22Rv1 (cell line): ENCODE results near the gene LTBP3.

ENCODE experiments used
- H3K27ac ChIP-seq: fragments of 450-650 bp; 2 replicates; pipeline ENCODE4 v1.5.1; 2017
- ZFX ChIP-seq: fragments of 450-650 bp; IDR thresholded peaks from 2 replicates; pipeline ENCODE4 v1.6.1; 2017; ENCODE audit warnings: antibody characterized with exemption, borderline replicate concordance
- TF ChIP-seq, protein P1 (sequence below): fragments of 450-650 bp; IDR thresholded peaks from 2 replicates; pipeline ENCODE4 v1.5.1; 2017; ENCODE audit warnings: mild to moderate bottlenecking

The LTBP3 gene

DNA sequence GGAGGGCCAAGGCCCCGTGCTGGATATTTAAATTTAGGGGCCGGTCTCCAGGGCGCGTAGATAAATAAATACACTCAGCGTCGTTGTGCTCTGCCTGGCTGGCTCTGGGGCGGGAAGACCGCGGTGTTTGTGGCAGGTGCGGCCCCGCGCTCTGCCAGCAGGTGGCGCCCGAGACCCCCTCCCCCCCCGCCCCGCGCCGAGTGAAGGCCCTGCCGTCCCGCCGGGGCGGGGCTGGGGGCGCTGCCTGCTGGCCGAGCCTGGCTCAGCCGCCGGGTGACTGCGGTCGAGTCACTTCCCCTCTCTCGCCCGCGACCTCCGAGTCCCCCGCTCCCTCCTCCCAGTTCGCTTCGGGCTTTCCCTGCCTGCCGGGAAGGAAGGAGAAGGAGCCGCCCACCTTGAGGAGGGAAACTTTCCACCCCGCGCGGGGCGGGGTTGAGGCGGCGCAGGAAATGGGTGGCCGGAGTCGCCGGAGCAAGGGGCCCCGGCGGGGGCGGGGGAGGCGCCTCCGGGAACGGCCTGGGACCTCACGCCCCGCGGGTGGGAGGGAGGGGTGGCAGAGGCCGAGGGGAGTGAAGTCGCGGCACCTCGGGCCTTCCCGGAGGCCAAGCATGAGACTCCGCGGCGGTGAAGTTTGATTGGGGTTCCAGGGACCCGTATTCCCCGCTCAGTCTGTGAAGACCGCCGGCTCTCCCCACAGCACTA lies 16.1 kb upstream of the LTBP3 start:
- TF ChIP-seq, protein P1, sequence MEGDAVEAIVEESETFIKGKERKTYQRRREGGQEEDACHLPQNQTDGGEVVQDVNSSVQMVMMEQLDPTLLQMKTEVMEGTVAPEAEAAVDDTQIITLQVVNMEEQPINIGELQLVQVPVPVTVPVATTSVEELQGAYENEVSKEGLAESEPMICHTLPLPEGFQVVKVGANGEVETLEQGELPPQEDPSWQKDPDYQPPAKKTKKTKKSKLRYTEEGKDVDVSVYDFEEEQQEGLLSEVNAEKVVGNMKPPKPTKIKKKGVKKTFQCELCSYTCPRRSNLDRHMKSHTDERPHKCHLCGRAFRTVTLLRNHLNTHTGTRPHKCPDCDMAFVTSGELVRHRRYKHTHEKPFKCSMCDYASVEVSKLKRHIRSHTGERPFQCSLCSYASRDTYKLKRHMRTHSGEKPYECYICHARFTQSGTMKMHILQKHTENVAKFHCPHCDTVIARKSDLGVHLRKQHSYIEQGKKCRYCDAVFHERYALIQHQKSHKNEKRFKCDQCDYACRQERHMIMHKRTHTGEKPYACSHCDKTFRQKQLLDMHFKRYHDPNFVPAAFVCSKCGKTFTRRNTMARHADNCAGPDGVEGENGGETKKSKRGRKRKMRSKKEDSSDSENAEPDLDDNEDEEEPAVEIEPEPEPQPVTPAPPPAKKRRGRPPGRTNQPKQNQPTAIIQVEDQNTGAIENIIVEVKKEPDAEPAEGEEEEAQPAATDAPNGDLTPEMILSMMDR: peak; percentile 98
- no peak for TF ChIP-seq ZFX
- H3K27ac ChIP-seq: peak overlapping the region; percentile 96

DNA sequence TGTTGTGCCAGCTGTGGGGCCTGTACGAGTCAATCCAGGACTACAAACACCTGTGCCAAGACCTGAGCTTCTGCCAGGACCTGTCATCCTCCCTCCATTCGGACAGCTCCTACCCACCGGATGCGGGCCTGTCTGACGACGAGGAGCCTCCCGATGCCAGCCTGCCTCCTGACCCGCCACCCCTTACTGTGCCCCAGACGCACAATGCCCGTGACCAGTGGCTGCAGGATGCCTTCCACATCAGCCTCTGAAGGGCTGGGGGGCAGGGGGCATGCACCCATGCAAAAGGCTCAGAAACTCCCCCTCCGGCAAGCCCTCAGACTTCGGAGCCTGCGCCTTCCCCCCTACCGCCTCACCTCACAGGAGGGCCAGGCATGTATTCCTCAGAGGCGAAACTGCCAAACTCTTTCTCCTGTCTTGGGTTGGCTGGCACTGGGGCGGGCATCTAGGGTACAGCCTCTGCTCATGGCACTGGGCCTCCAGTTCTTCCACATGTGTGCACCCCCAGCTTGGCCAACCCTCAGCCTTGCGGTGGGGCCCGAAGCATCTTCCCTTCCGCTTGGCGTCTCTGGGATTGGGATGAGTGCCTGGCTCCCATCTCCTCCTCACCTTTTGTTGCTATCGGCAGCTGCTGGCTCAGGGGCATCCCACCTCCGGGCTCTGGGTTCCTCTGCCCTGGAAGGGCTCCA lies 15.4 kb upstream of the LTBP3 start:
- peak overlapping the region; percentile 96 for H3K27ac ChIP-seq
- no peak for TF ChIP-seq ZFX
- TF ChIP-seq, protein P1: no peak

DNA sequence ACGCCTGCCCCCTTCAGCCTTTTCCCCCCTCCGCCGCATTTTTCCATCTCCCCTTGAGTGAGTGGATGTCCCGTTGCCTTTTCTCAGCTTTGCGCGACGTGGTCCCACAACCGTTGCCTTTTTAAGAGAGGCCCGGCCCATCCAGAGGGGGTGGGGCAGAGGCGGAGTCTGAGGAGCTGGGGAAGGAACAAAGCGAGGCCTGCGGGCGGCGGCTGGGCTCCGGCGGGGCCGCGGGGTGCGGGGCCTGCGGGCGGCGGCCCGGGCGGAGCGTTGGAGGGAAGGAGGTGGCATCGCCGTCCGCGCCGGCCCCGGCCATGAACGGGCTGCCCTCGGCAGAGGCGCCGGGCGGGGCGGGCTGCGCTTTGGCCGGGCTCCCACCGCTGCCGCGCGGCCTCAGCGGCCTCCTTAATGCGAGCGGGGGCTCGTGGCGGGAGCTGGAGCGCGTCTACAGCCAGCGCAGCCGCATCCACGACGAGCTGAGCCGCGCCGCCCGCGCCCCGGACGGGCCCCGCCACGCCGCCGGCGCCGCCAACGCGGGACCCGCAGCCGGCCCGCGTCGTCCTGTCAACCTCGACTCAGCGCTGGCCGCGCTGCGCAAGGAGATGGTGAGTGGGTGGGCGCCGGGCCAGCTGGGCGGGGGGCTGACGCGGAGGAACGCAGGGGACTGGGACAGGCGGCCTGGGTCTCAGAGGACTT lies 14.3 kb upstream of the LTBP3 start, which contains the start of gene FAM89B:
Gene FAM89B, plus strand, starts transcription at position 183 of the 696 bp plus-strand sequence. Its CDS starts 132 bp downstream, at position 315.
- TF ChIP-seq, protein P1: no peak
- TF ChIP-seq ZFX: no peak
- H3K27ac ChIP-seq: peak within 1 kb of the TSS; percentile 96

DNA sequence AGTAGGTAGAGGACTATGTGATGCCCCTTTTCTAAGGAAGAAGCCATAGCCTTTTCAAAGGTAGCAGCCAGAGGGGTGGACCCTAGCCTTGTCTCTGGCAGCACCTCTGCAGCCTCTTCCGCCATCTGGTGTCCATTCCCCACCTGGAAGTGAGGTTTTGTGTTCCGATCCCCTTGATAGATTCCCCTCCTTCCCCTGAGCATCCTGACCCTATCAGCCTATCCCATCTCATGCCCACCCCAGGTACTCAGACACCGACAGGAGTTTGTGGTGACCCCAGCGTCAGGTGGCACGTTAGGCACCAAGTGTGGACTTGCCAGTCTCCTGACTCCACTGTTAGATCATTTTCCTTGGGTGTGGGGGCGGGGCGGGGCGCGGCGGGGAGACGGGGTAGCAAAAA lies 13.8 kb upstream of the LTBP3 start:
- peak overlapping the region; percentile 96 for H3K27ac ChIP-seq
- TF ChIP-seq ZFX: no peak
- TF ChIP-seq, protein P1: peak; percentile 39

DNA sequence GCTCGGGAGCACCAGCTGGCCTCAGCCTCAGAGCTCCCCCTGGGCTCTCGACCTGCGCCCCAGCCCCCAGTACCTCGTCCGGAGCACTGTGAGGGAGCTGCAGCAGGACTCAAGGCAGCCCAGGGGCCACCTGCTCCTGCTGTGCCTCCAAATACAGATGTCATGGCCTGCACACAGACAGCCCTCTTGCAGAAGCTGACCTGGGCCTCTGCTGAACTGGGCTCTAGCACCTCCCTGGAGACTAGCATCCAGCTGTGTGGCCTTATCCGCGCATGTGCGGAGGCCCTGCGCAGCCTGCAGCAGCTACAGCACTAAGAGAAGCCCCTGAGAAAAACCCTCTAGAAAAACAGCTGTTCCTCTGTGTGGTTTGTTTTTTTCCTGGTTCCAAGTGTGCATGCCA lies 13.3 kb upstream of the LTBP3 start:
- H3K27ac ChIP-seq: peak overlapping the region; percentile 96
- TF ChIP-seq ZFX: no peak
- TF ChIP-seq, protein P1: no peak

DNA sequence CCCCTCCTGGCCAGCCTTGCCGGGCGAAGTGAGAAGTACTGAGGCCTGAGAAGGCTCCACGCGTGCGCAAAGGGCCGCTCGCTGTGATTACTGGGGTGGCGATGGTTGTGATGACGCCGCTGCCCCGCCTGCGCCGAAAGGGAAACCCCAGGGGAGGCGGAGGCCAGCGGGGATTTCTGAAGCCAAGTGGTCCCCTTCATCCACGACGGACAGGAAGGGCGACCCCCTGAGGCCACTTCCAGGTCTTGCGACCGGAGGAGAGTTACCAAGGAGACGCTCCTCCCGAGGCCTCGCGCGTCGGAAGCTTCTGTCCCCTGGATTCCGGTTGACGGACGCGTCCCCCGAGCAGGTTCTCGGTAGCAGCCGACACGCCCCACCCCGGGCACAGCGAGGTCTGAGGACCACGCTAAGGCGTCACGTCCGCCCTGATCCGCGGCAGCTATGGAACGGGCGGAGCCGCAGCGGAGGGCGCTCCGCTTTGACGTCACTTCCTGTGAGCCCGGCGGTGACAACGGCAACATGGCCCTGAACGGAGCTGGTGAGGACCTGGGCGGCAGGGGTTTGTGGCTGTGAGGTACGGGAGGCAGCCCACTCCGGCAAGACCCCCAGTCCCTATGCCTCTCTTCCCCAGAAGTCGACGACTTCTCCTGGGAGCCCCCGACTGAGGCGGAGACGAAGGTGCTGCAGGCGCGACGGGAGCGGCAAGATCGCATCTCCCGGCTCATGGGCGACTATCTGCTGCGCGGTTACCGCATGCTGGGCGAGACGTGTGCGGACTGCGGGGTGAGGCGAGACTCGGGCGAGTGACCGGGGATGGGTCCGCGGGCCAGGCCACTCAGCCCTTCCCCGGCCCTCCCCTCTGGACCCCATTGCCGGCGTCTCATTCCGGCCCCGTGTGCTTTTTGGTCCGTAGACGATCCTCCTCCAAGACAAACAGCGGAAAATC lies 12.1 kb upstream of the LTBP3 start, which contains the start of gene ZNRD2:
Gene ZNRD2, plus strand, starts transcription at position 505 of the 946 bp plus-strand sequence. Its CDS starts 15 bp downstream, at position 520.
- H3K27ac ChIP-seq: peak within 1 kb of the TSS; percentile 96

More for the DNA sequence above, 12.1 kb upstream of the LTBP3 start, which contains the start of gene ZNRD2:
- TF ChIP-seq, protein P1: peak; percentile 79
- TF ChIP-seq ZFX: no peak
